Prostate gland (tissue), 2 donors: ENCODE results near the gene SPDYE2B.
"Not testable (repeated sequence)": the region's sequence is repeated elsewhere in the genome, so short reads cannot be mapped to it uniquely, and the experiment has no call there.

Source experiments
- CTCF ChIP-seq, 4 experiments: fragments of 200-600 bp in 2 of 4; fragments of 450-650 bp in 2 of 4; sonication (generic) in 2 of 4; IDR thresholded peaks; 1 replicate in 3 of 4; 2 replicates in 1 of 4; pipeline ENCODE4 v1.5.1; 2016 to 2019; ENCODE audit warnings: antibody characterized with exemption in 4 of 4, mild to moderate bottlenecking in 2 of 4, moderate library complexity in 2 of 4
- POLR2A ChIP-seq: fragments of 450-650 bp; IDR thresholded peaks from one replicate; pipeline ENCODE4 v1.6.1; 2016; ENCODE audit warnings: antibody characterized with exemption, mild to moderate bottlenecking
- POLR2AphosphoS5 ChIP-seq: sonication (generic); formaldehyde crosslinking; IDR thresholded peaks from one replicate; pipeline ENCODE4 v1.6.1; 2017; ENCODE audit warnings: antibody characterized with exemption

GRCh38 chr7:102697642-102698512 is 47.8 kb downstream of the SPDYE2B start:
- not testable (repeated sequence) for TF ChIP-seq POLR2AphosphoS5; POLR2A; CTCF (IDR thresholded peaks at IDR 0.05)
